Memory B cell (primary cell): ENCODE measurements around the gene CCL5.
A peak's percentile ranks its signal among the peaks of the same experiment; 100 is the strongest.

Experiments used
- ATAC-seq: fragments of 150-1000 bp; cut with Tn5 transposase; 2 replicates; pipeline ENCODE4 v1.10.0; 2021; ENCODE audit warnings: low read depth, mild to moderate bottlenecking, moderate library complexity
- DNase-seq, 2 donors: peaks; one replicate each; pipeline ENCODE4 v3.0.0; 2022; ENCODE audit warnings: low spot score in 2 of 2
- H3K27ac Mint-ChIP-seq: one replicate; pipeline ENCODE4 v1.8.0; 2022; ENCODE audit warnings: mild to moderate bottlenecking, moderate library complexity, mixed read lengths
- H3K27me3 Mint-ChIP-seq: one replicate; pipeline ENCODE4 v1.8.0; 2022; ENCODE audit warnings: mixed read lengths
- H3K36me3 Mint-ChIP-seq: one replicate; pipeline ENCODE4 v1.8.0; 2022; ENCODE audit warnings: mild to moderate bottlenecking, mixed read lengths
- H3K4me1 Mint-ChIP-seq: one replicate; pipeline ENCODE4 v1.8.0; 2022; ENCODE audit warnings: mixed read lengths
- H3K4me3 Mint-ChIP-seq: one replicate; pipeline ENCODE4 v1.8.0; 2022; ENCODE audit warnings: mild to moderate bottlenecking, moderate library complexity, mixed read lengths
- H3K9me3 Mint-ChIP-seq: one replicate; pipeline ENCODE4 v1.8.0; 2022; ENCODE audit warnings: mixed read lengths

CCL5 gene

DNA sequence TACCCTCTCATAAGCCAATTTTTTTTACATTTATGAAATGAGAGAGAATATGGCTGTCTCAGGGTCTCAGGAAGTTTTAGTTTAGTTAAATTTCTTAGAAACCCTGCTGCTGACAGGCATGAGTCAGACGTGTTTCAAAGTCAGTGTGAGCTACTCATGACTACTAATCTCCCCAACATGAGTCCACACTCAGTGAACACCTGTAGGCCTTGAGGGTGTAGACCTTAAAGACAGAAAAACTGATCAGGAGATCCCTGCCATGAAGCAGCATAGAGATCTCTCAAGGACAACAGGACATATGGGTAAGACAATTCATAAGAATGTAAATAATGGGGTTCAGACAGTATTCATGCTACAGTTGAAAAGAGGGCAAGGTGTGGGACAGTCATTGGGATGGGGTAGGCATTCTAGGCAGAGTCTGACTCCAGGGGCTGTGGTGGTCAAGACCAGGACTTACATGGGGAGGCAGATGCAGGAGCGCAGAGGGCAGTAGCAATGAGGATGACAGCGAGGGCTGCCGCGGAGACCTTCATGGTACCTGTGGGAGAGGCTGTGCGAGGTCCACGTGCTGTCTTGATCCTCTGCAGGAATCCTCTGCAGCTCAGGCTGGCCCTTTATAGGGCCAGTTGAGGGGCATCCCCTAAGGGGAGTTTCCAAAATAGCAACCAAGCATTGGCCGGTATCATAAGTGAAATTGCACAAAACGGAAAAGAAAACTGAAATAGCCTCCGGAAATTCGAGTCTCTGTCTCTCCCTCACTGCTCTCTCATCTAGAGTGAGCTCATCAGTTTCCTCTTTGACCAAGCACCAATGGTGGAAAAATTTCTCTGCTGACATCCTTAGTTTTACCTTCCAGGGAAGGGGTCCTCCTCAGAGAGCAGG, at the start of gene CCL5:
Gene CCL5 (minus strand): TSS at position 588 of the 882 bp plus-strand sequence.
- H3K27me3 Mint-ChIP-seq: no peaks in the 10 kb centered on the region
- peak within 1 kb of the TSS; percentile 78 for H3K27ac Mint-ChIP-seq
- H3K4me1 Mint-ChIP-seq: peaks cover 24% of the 10 kb centered on the region
- ATAC-seq (peak; percentile 91), DNase-seq (peak; percentile 12 to 14)
- peak within 1 kb of the TSS; percentile 82 for H3K4me3 Mint-ChIP-seq
- no peaks in the 10 kb centered on the region for H3K9me3 Mint-ChIP-seq
- no peaks in the 10 kb centered on the region for H3K36me3 Mint-ChIP-seq

DNA sequence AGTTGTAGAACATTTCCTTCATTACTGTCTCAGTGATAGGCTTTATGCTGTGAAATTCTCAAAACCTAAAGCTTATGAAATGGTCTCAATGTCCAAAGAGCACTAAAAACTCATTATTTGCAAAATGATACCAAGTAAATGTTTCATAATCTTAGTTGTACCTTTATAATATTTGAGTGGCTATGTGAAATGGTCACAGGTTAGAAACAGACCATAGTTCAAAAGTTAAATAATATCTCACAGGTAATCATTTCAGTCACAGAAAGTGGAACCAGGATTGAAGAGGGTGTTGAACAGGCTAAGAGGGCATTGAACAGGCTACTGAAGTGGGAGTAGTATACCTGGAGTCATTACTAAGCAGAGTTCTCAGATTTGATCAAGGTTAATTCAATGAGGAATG, 47.6 kb upstream of the CCL5 start:
- peaks cover 4% of the 10 kb centered on the region for H3K27me3 Mint-ChIP-seq
- ATAC-seq (no peak), DNase-seq (no peak)
- no peaks in the 10 kb centered on the region for H3K9me3 Mint-ChIP-seq
- H3K4me3 Mint-ChIP-seq: no peak overlapping the region
- no peak overlapping the region for H3K27ac Mint-ChIP-seq
- H3K4me1 Mint-ChIP-seq: peaks cover 8% of the 10 kb centered on the region
- H3K36me3 Mint-ChIP-seq: no peaks in the 10 kb centered on the region

DNA sequence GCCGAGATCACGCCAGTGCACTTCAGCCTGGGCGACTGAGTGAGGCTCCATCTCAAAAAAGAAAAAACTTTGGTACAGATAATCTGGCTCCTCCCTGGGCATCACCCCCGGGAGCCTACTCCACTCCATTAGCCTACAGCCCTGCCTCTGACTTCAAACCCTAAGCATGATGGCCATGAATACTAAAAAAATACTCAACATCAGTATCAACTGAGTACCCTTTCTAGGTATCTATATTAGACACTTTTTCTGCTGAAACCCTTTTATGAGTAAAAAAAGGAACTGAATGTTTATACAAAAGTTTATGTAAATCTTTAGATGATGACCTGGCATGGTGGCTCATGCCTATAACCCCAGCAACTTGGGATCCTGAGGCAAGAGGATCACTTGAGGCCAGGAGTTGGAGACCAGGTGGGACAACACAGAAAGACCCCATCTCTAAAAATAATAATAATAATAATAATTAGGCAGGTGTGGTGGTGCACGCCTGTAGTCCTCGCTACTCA, 43.5 kb upstream of the CCL5 start:
- Mint-ChIP-seq H3K9me3 (no peaks in the 10 kb centered on the region), H3K27ac (no peak overlapping the region), H3K27me3 (peaks cover 4% of the 10 kb centered on the region), H3K4me1 (peaks cover 4% of the 10 kb centered on the region), H3K4me3 (no peak overlapping the region), H3K36me3 (no peaks in the 10 kb centered on the region)
- ATAC-seq (peak; percentile 15), DNase-seq (no peak)

DNA sequence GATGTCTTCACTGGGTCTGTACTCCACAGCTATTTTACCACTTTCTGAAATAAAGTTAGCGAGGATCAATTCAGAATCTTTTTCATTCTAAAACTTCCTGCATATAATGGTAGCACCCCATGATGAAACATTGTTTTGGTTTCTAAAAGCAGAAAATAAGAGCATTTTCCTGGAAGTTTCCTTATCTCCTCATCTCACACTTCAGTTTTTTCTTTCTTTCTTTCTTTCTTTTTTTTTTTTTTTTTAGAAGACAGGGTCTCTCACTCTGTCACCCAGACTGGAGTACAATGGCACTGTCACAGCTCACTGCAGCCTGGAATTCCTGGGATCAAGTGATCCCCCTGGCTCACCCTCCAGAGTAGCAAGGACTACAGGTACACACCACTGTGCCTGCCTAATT, 40.1 kb upstream of the CCL5 start:
- no peaks in the 10 kb centered on the region for H3K9me3 Mint-ChIP-seq
- H3K27me3 Mint-ChIP-seq: no peaks in the 10 kb centered on the region
- DNase-seq (no peak), ATAC-seq (no peak)
- H3K4me1 Mint-ChIP-seq: peaks cover 4% of the 10 kb centered on the region
- H3K4me3 Mint-ChIP-seq: no peak overlapping the region
- H3K36me3 Mint-ChIP-seq: no peaks in the 10 kb centered on the region
- H3K27ac Mint-ChIP-seq: no peak overlapping the region

DNA sequence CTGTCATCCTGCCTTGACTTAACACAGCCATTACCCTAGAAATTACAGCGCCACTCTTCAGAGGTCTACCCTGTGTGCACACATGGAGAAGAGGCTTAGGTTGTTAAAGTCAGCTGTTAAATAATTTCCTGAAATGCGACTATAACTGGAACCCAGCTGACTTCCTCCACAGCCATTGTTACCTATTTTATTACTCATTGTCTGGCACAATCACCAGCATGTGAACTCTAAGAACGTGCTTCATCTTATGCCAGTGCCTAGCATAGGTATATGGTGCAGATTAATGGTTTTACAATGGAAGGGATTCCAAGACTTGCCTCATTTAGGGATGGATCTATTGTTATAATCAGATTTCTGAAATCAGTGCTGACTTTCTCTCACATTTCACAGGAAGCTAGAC, 38.5 kb upstream of the CCL5 start:
- no peaks in the 10 kb centered on the region for H3K27me3 Mint-ChIP-seq
- no peak for DNase-seq
- ATAC-seq: no peak
- no peak overlapping the region for H3K27ac Mint-ChIP-seq
- no peak overlapping the region for H3K4me3 Mint-ChIP-seq
- no peaks in the 10 kb centered on the region for H3K36me3 Mint-ChIP-seq
- H3K4me1 Mint-ChIP-seq: no peaks in the 10 kb centered on the region
- H3K9me3 Mint-ChIP-seq: no peaks in the 10 kb centered on the region

DNA sequence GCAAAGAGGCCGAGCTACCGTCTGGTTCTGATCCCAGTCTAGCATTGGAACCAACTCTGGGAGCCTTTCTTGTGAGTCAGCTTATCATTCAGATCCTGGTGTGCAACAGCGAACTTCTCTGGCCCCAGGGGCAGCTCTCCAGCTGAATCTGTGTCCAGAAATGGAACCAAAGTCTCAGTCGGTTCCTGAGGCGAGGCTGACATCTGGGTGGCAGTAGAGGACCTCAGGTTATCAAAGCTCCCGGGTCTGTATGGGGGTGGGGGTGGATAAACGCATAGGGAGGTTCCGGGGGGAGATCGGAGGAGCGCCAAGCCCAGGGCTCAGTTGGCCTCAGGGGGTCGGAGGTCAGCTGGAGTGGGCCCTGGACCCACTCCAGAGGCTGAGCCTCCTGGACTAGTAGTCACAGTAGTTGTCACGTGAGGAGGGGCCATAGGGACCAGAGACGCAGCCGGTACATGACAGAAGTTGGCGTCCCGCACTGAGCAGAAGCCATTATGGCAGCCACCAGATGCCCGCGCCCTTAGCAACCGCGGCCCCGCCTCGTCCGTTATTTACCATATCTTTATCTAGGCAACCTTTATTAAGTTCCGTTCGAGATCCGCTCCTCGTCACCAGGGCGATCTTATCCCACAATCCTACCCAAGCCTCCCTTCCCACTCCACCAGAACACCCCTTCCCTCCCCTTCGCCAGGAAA, 37.5 kb upstream of the CCL5 start:
- H3K27ac Mint-ChIP-seq: no peak overlapping the region
- ATAC-seq: no peak
- H3K9me3 Mint-ChIP-seq: no peaks in the 10 kb centered on the region
- no peaks in the 10 kb centered on the region for H3K27me3 Mint-ChIP-seq
- H3K4me3 Mint-ChIP-seq: no peak overlapping the region
- no peaks in the 10 kb centered on the region for H3K4me1 Mint-ChIP-seq
- no peaks in the 10 kb centered on the region for H3K36me3 Mint-ChIP-seq
- no peak for DNase-seq

DNA sequence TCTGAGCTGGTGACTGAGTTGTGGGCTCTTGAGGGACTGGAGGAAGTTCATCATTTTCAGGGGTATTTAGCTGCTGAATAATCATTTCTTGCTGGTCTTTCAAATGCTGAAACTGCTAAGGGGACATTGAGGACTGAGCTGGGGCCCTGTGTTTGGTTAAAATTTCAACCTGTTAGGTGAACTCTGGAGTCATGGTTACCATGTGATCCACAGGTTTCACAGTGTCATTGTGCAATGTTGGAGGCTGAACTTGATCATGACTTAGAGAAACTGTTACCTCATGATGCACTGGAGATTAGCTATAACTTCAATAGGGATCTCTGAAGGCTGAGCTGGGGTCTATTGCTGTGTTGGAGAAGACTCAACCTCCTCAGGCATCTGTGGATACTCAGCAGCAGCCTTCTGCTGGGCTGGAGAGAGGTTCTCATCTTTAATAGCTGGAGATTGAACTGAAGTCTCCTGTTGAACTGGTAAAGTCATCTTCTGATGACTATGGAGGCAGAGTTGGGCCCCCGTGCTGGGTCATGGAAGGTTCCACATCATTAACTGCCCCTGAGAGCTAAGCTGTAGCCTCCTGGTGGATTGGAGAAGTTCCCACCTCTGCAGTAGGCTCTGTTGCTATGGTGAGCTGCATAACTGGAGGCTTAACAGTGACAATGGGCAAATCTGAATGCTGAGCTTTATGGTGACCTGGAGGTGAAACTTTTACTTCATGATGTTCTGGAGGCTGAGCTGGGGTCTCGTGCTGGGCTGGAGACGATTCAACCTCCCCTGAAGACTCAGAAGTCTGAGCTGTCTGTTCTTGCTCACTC, 35.2 kb upstream of the CCL5 start:
- Mint-ChIP-seq H3K27ac (no peak overlapping the region), H3K27me3 (no peaks in the 10 kb centered on the region), H3K4me1 (no peaks in the 10 kb centered on the region), H3K9me3 (no peaks in the 10 kb centered on the region), H3K36me3 (no peaks in the 10 kb centered on the region), H3K4me3 (no peak overlapping the region)
- no peak for DNase-seq
- ATAC-seq: no peak

DNA sequence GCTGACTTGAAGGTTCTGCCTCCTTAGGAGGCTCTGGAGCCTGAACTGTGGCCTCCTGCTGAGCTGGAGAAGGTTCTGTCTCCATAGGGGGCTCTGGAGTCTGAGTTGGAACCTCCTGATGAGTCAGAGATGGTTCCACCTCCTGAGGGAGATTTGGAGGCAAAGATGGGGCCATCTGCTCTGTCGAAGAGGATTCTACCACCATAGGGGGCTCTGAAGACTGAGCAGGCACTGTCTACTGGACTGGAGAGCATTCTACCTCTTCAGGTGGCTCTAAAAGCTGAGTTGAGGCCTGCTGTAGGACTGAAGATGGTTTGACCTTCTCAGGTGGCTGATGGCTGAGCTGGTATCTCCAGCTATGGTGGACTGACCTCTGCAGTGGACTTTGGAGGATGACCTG, 34.2 kb upstream of the CCL5 start:
- ATAC-seq (no peak), DNase-seq (no peak)
- Mint-ChIP-seq H3K9me3 (no peaks in the 10 kb centered on the region), H3K4me1 (no peaks in the 10 kb centered on the region), H3K27ac (no peak overlapping the region), H3K36me3 (no peaks in the 10 kb centered on the region), H3K4me3 (no peak overlapping the region), H3K27me3 (no peaks in the 10 kb centered on the region)

DNA sequence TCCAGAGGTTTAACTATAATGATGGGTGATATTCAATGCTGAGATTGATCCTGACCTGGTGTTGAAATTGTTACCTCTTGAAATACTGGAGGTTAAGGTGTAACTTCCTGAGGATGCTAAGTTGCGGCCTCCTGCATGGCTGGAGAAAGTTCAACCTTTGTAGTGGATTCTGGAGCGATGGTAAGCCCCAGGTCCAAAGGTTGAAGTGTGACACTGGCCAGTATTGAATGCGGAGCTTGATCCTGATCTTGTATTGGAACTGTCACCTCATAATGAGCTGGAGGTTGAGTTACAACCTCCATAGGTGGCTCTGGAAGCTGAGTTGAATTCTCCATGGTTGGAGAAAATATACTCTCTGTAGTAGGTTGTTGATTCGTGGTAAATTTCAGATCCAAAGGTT, 33.4 kb upstream of the CCL5 start:
- ATAC-seq (no peak), DNase-seq (no peak)
- Mint-ChIP-seq H3K36me3 (no peaks in the 10 kb centered on the region), H3K27ac (no peak overlapping the region), H3K4me3 (no peak overlapping the region), H3K4me1 (no peaks in the 10 kb centered on the region), H3K27me3 (no peaks in the 10 kb centered on the region), H3K9me3 (no peaks in the 10 kb centered on the region)

DNA sequence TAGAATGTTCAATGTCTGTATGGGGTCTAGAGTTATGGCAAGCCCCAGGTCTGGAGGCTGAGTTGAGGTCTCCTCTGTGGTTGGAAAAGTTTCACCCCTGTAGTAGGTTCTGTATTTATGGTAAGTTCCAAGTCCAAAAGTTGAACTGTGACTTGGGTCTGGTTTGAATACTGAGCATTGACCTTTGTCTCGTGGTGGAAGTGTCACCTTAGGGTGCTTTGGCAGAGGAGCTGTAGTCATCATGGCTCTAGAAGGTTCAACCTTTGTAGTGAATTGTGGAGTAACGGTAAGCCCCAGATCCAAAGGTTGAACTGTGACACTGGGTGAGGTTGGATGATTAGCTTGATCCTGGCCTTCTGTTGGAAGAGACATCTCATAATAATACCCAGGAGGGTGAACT, 32.8 kb upstream of the CCL5 start:
- ATAC-seq (no peak), DNase-seq (no peak)
- Mint-ChIP-seq H3K27me3 (no peaks in the 10 kb centered on the region), H3K27ac (no peak overlapping the region), H3K4me3 (no peak overlapping the region), H3K4me1 (no peaks in the 10 kb centered on the region), H3K9me3 (no peaks in the 10 kb centered on the region), H3K36me3 (no peaks in the 10 kb centered on the region)

DNA sequence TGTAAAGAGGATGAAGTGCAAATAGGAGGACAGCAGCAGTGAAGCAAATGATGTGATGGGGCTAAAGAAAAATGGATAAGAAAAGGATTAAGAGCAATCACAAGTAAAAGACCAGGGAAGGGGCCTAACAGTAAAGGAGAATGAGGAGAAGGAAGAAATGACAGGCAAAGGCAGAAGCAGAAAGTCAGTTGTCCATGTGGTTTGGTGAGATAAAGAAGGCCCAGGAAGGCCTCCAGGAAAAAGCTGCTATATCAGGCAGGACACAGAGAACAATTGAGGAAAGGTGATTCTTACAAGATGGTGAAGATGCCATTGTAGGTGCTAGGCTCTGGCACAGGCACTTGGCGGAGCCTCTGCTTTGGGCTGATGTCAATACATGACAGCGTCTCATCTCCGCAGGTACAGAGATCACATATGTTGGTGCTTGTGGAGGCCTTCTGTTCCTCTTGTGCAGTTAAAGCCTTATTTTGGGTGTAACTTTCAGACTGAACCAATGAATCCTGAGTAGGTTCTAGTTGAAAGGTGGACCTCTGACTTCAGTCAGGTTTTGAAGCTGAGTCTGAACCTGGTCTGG, 32.3 kb upstream of the CCL5 start:
- Mint-ChIP-seq H3K36me3 (no peaks in the 10 kb centered on the region), H3K27ac (no peak overlapping the region), H3K27me3 (no peaks in the 10 kb centered on the region), H3K9me3 (no peaks in the 10 kb centered on the region), H3K4me3 (no peak overlapping the region), H3K4me1 (no peaks in the 10 kb centered on the region)
- DNase-seq (no peak), ATAC-seq (no peak)

DNA sequence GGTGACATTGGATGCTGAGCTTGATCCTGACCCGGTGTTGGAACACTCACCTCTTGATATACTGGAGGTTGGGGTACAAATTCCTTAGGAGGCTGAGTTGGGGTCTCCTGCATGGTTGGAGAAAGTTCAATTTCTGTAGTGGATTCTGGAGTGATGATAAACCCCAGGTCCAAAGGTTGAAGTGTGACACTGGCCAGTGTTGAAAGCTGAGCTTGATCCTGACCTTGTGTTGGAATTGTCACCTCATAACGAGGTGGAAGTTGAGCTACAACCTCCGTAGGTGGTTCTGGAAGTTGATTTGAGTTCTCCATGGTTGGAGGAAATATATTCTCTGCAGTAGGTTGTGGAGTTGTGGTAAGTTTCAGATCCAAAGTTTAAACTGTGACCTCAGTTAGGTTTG, 29.2 kb upstream of the CCL5 start:
- ATAC-seq (no peak), DNase-seq (no peak)
- no peaks in the 10 kb centered on the region for H3K36me3 Mint-ChIP-seq
- no peaks in the 10 kb centered on the region for H3K9me3 Mint-ChIP-seq
- H3K4me1 Mint-ChIP-seq: no peaks in the 10 kb centered on the region
- H3K27ac Mint-ChIP-seq: no peak overlapping the region
- no peak overlapping the region for H3K4me3 Mint-ChIP-seq
- H3K27me3 Mint-ChIP-seq: no peaks in the 10 kb centered on the region

DNA sequence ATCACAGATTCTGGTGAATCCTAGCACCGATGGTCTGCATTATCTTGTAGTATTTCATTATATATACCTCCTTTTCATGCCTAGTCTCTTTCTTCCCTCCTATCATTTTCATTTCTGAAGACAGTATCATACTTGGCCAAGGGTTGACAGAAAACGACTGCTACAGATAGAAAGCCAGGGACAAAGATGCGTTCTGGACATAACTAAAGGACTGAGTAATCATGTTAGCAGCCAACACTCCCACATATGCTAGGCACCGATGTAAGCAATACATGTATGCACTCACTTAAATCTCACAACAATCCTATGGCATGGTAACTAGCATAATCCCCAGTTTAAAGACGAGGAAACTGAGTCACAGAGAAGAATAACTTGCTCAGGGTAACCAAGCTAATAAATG, 27.5 kb upstream of the CCL5 start:
- DNase-seq: no peak
- Mint-ChIP-seq H3K36me3 (no peaks in the 10 kb centered on the region), H3K4me1 (no peaks in the 10 kb centered on the region), H3K27me3 (no peaks in the 10 kb centered on the region), H3K27ac (no peak overlapping the region), H3K9me3 (no peaks in the 10 kb centered on the region), H3K4me3 (no peak overlapping the region)
- no peak for ATAC-seq
